Transverse colon (tissue), 4 donors: ENCODE measurements around the gene NKAIN2. TPM values are rescaled to one million over a fixed set of nuclear protein-coding genes. Genes with fewer than 3 reads are reported as not detected.
"Not testable (repeated sequence)": the region's sequence is repeated elsewhere in the genome, so short reads cannot be mapped to it uniquely, and the experiment has no call there.

Experiments
- DNase-seq: peaks from one replicate; pipeline ENCODE4 v3.0.0-alpha.2; 2019
- H3K27ac ChIP-seq, 4 donors: fragments of 200-600 bp; sonication (generic); 2 replicates each; pipeline ENCODE4 v1.5.1; 2016 to 2018; ENCODE audit warnings: inconsistent platforms in 4 of 4
- H3K27me3 ChIP-seq: fragments of 200-600 bp; sonication (generic); 2 replicates; pipeline ENCODE4 v1.5.1; 2017; ENCODE audit warnings: inconsistent platforms
- H3K36me3 ChIP-seq, 4 donors: fragments of 200-600 bp; sonication (generic); 2 replicates each; pipeline ENCODE4 v1.5.1; 2017 to 2019; ENCODE audit warnings: inconsistent platforms in 4 of 4
- H3K4me1 ChIP-seq, 4 donors: fragments of 200-600 bp; sonication (generic); 2 replicates each; pipeline ENCODE4 v1.5.1; 2017 to 2020; ENCODE audit warnings: inconsistent platforms in 4 of 4
- H3K4me3 ChIP-seq, 4 donors: fragments of 200-600 bp; sonication (generic); 1 replicate in 1 of 4; 2 replicates in 3 of 4; pipeline versions ENCODE4 v1.5.1 to v1.6.1; 2017 to 2019; ENCODE audit warnings: inconsistent platforms in 4 of 4
- H3K9me3 ChIP-seq, 2 donors: fragments of 200-600 bp; sonication (generic); 2 replicates each; pipeline ENCODE4 v1.5.1; 2017 to 2019; ENCODE audit warnings: inconsistent platforms in 2 of 2
- EP300 ChIP-seq: sonication (generic); formaldehyde crosslinking; IDR thresholded peaks from one replicate; pipeline ENCODE4 v1.6.1; 2017; ENCODE audit warnings: antibody characterized with exemption, low read depth
- POLR2A ChIP-seq: fragments of 450-650 bp; IDR thresholded peaks from one replicate; pipeline ENCODE4 v1.6.1; 2016; ENCODE audit warnings: antibody characterized with exemption, mild to moderate bottlenecking, moderate library complexity
- POLR2AphosphoS5 ChIP-seq, 3 donors: sonication (generic); formaldehyde crosslinking; IDR thresholded peaks; one replicate each; pipeline ENCODE4 v1.6.1; 2016; ENCODE audit warnings: antibody characterized with exemption in 3 of 3
- WGBS, 2 donors: methylation state at CpG; one replicate each; pipeline ENCODE4 v1.1.5; 2018; ENCODE audit warnings: low coverage in 1 of 2; 5-methylcytosine and 5-hydroxymethylcytosine counted together
- in situ Hi-C, 4 donors: fragments of 200-750 bp; cut with MboI; loops; one replicate each; pipeline versions ENCODE4 v1.15.0 to v1.15.1; 2017; ENCODE audit warnings: low sequenced_read_pairs in 3 of 4, low pct_ligation_motif_present in 1 of 4, low pct_unique_long_range_greater_than_20kb in 1 of 4
- intact Hi-C: fragments of 100-400 bp; cut with DNase I; formaldehyde crosslinking; loops from one replicate; pipeline ENCODE4 v1.15.1; 2023; ENCODE audit warnings: low total_unique reads
- total RNA-seq, 4 donors: library from RNA; depleted of rRNA; stranded (reverse); fragments of >200 nt; gene quantifications; one replicate each; pipeline ENCODE4 v1.1.0, GENCODE V29; 2016
- TF ChIP-seq, protein P1 (sequence below), 5 experiments: fragments of 200-600 bp in 3 of 5; fragments of 450-650 bp in 2 of 5; sonication (generic) in 3 of 5; IDR thresholded peaks; 1 replicate in 2 of 5; 2 replicates in 3 of 5; pipeline ENCODE4 v1.5.1; 2016 to 2017; ENCODE audit warnings: antibody characterized with exemption in 5 of 5, inconsistent platforms in 3 of 5, mild to moderate bottlenecking in 2 of 5, moderate library complexity in 1 of 5

Gene NKAIN2
- total RNA-seq, 4 donors from 2014 or later, result 0.32 TPM; not detected in 3

DNA sequence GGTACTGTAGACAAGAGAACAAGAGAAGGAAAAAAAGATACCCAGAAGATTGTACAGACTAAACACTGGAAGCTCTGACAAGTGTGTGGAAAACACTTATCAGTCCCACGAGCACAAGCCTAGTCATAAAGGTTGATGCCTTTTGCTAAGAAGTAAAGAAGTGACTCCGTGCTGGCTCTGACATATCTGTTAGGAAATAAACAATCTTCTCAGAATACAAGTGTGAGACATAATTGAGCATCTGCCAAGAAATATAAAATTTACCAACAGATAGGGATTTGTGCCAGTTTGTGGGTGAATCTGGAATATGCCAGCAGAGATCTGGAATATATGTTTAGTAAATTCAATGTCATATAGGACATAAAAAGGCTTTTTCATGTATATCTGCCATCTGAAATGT lies 899.9 kb downstream of the NKAIN2 start:
- H3K4me1 ChIP-seq, result no peaks in the 10 kb centered on the region
- no peak overlapping the region for H3K4me3 ChIP-seq
- no peaks in the 10 kb centered on the region for H3K27me3 ChIP-seq
- H3K9me3 ChIP-seq, result no peaks in the 10 kb centered on the region
- H3K27ac ChIP-seq, result no peak overlapping the region
- 29 to 57% methylated on average over 1 to 2 of the region's 2 CpGs for WGBS, 2 donors
- TF ChIP-seq, protein P1, sequence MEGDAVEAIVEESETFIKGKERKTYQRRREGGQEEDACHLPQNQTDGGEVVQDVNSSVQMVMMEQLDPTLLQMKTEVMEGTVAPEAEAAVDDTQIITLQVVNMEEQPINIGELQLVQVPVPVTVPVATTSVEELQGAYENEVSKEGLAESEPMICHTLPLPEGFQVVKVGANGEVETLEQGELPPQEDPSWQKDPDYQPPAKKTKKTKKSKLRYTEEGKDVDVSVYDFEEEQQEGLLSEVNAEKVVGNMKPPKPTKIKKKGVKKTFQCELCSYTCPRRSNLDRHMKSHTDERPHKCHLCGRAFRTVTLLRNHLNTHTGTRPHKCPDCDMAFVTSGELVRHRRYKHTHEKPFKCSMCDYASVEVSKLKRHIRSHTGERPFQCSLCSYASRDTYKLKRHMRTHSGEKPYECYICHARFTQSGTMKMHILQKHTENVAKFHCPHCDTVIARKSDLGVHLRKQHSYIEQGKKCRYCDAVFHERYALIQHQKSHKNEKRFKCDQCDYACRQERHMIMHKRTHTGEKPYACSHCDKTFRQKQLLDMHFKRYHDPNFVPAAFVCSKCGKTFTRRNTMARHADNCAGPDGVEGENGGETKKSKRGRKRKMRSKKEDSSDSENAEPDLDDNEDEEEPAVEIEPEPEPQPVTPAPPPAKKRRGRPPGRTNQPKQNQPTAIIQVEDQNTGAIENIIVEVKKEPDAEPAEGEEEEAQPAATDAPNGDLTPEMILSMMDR (IDR thresholded peaks at IDR 0.05), result no peak
- TF ChIP-seq EP300 (no peak), POLR2AphosphoS5 (IDR thresholded peaks at IDR 0.05) (no peak), POLR2A (no peak)
- in situ Hi-C loops (loop anchor here in 1 of 4 donors (10.0 kb wide), 1 partner anchor 369 kb away; no protein-coding TSS in a partner anchor), intact Hi-C loops (loop anchor here (10.0 kb wide), 1 partner anchor 369 kb away; no protein-coding TSS in a partner anchor)
- no peaks in the 10 kb centered on the region for H3K36me3 ChIP-seq
- no peak for DNase-seq

DNA sequence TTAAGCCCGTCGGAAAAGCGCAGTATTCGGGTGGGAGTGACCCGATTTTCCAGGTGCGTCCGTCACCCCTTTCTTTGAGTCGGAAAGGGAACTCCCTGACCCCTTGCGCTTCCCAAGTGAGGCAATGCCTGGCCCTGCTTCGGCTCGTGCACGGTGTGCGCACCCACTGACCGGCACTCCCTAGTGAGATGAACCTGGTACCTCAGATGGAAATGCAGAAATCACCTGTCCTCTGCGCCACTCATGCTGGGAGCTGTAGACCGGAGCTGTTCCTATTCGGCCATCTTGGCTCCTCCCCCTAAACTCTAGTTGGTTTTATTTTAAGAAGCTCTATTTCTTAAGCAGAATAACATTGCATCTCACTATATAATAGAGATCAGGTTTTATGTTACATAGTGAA lies 908.9 kb downstream of the NKAIN2 start:
- DNase-seq, H3K27me3 ChIP-seq, H3K4me3 ChIP-seq, intact Hi-C loops, H3K4me1 ChIP-seq, in situ Hi-C loops, H3K9me3 ChIP-seq, H3K36me3 ChIP-seq, H3K27ac ChIP-seq: not testable (repeated sequence)
- WGBS, 2 donors, result 93 to 98% methylated on average over 5 to 17 of the region's 17 CpGs

DNA sequence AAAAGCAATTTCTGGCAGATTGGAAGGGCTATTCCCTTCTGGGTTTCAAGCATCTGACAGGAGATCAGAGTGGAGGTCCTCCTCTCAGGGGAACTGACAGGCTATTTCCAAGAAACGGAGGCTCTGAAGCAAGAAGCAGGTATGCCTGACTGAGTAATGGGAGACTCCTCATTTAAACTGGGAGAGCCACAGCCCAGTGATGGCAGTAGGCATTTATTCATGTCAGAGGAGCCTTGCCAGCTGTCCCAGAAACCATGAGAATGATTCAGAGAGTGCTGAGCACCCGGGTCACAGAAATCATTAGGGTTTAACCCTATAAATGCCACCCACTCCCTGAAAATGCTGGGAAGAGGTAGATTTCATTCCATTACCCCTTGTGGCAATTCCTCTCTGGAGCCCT lies 911.1 kb downstream of the NKAIN2 start:
- in situ Hi-C loops (no loop called here), intact Hi-C loops (no loop called here)
- 0 to 46% methylated on average over 1 to 2 of the region's 2 CpGs for WGBS, 2 donors
- no peaks in the 10 kb centered on the region for H3K27me3 ChIP-seq
- no peak overlapping the region for H3K27ac ChIP-seq
- no peak for DNase-seq
- H3K4me3 ChIP-seq, result no peak overlapping the region
- no peak for TF ChIP-seq POLR2AphosphoS5 (IDR thresholded peaks at IDR 0.05)
- no peak for TF ChIP-seq EP300
- TF ChIP-seq, protein P1 (IDR thresholded peaks at IDR 0.05), result no peak
- TF ChIP-seq POLR2A, result no peak
- no peaks in the 10 kb centered on the region for H3K36me3 ChIP-seq
- no peaks in the 10 kb centered on the region for H3K9me3 ChIP-seq
- no peaks in the 10 kb centered on the region for H3K4me1 ChIP-seq

DNA sequence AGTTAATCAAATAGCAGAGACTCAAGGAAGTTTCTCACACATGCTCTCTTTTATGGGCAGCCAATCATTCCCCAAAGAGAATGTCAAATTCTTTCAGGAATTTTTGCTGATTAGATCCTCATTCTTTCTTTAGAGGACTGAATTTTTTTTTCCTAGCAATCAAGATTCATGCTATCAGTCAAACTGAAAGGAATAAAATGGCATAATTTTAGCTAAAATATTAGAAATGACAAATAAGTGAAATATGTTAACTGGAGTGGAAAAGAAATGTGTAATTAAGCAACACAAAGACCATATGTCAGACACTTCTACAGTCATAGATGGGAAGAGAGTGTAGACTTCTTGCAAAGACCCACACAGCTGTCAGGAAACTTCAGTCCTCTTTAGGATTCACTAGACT lies 916.2 kb downstream of the NKAIN2 start:
- TF ChIP-seq POLR2A (no peak), POLR2AphosphoS5 (IDR thresholded peaks at IDR 0.05) (no peak), EP300 (no peak)
- in situ Hi-C loops, result no loop called here

DNA sequence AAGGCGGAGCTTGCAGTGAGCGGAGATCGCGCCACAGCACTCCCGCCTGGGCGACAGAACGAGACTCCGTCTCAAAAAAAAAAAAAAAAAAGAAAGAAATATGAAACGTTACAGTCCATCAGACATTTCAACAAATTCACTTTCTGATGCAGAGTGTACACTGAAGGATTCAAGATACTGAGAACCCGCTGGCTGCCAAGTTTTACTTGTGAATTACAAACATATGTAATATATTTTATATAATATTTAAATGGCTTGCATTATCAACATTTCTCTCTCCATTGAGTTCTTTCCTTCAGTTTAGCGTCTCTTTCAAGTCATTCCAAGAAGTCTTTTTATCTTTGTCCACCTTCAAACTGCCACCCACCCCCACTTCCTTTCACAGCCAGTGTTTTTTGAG lies 917.7 kb downstream of the NKAIN2 start:
- Histone ChIP-seq H3K27me3 (no peaks in the 10 kb centered on the region), H3K4me3 (no peak overlapping the region), H3K36me3 (no peaks in the 10 kb centered on the region), H3K9me3 (no peaks in the 10 kb centered on the region), H3K4me1 (no peaks in the 10 kb centered on the region), H3K27ac (no peak overlapping the region)
- 70 to 95% methylated on average over 3 to 11 of the region's 11 CpGs for WGBS, 2 donors
- TF ChIP-seq POLR2A, result no peak
- TF ChIP-seq, protein P1 (IDR thresholded peaks at IDR 0.05), result no peak
- TF ChIP-seq EP300, result no peak
- DNase-seq, result no peak
- intact Hi-C loops, result no loop called here
- in situ Hi-C loops, result no loop called here

More for the DNA sequence above, 916.2 kb downstream of the NKAIN2 start:
- no peak overlapping the region for H3K4me3 ChIP-seq
- intact Hi-C loops, result no loop called here
- no peak for DNase-seq
- no peaks in the 10 kb centered on the region for H3K36me3 ChIP-seq
- H3K27me3 ChIP-seq, result no peaks in the 10 kb centered on the region
- no peaks in the 10 kb centered on the region for H3K4me1 ChIP-seq
- no peak overlapping the region for H3K27ac ChIP-seq
- H3K9me3 ChIP-seq, result no peaks in the 10 kb centered on the region
